ENCODE measurements around the gene CSE1L.

Gene CSE1L

DNA sequence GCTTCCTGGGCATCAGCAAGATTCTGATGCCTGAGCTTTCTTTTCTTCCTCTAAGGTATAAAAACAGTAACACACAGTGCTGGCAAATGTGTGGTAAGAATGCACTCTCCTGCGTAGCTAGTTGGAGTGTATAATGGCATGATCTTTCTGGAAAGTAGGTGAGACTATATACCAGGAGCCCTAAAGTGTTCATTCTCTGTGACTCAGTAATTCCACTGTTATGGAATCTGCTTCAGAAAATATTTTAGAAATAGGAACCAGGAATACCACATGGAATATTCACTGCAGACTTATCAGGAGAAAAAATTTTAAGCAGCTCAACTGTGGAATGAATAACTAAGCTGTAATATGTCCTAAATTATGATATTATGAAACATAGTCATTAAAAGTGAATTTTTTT is 16.9 kb upstream of the CSE1L start:
- no peak overlapping the region for H3K9ac ChIP-seq
- no peaks in the 10 kb centered on the region for H3K9me3 ChIP-seq
- H3K4me1 ChIP-seq: no peaks in the 10 kb centered on the region
- H3K4me2 ChIP-seq: no peak overlapping the region
- no peak overlapping the region for H3K27ac ChIP-seq
- TF ChIP-seq Cebpa-rat (IDR thresholded peaks at IDR 0.05): no peak
- H4K20me1 ChIP-seq: peaks cover 4% of the 10 kb centered on the region; the same call in 1 of the 2 replicates
- no peak overlapping the region for H3K4me3 ChIP-seq
- no peaks in the 10 kb centered on the region for H3K27me3 ChIP-seq
- peaks cover 97% of the 10 kb centered on the region for H3K36me3 ChIP-seq

DNA sequence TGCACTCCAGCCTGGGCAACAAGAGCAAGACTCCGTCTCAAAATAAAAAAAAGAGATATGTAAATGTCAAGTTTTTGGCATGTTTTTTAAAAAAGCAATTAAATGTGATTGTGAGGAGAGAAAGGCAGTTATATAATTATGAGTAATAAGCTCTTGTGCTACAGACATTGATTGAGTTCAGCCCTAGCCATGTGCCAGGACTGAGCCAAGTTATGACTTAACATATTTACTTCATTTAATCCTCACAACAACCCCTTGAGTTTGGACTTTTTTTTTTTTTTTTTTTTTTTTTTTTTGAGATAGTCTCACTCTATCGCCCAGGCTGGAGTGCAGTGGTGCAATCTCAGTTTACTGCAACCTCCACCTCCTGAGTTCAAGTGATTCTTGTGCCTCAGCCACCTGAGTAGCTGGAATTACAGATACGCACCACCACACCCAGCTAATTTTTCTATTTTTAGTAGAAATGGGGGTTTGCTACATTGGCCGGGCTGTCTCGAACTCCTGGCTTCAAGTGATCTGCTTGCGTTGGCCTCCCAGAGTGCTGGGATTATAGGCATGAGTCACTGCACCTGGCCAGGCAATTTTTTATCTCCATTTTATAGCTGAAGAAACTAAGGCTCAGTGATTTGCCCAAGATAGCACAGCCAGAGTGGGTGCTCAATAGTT is 15.0 kb upstream of the CSE1L start:
- Histone ChIP-seq H3K36me3 (peaks cover 93% of the 10 kb centered on the region), H3K4me3 (no peak overlapping the region), H3K27ac (no peak overlapping the region)

DNA sequence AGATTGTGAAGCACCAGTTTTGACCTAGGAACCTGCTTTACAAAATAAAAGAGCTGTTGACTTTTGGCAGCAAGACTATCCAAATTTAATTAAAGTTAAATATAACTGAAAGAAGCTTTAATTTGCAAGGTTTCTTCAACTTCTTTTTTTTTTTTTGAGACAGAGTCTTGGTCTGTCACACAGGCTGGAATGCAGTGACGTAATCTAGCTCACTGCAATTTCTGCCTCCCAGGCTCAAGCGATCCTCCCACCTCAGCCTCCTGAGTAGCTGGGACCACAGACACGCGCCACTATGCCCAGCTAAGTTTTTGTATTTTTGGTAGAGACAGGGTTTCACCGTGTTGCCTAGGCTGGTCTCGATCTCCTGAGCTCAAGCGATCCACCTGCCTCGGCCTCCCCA is 13.7 kb upstream of the CSE1L start:
- Histone ChIP-seq H3K27ac (no peak overlapping the region), H3K36me3 (peaks cover 79% of the 10 kb centered on the region)
- TF ChIP-seq Cebpa-rat (IDR thresholded peaks at IDR 0.05): no peak

More for the DNA sequence above, 15.0 kb upstream of the CSE1L start:
- no peaks in the 10 kb centered on the region for H3K4me1 ChIP-seq
- H3K4me2 ChIP-seq: no peak overlapping the region
- H4K20me1 ChIP-seq: peaks cover 16% of the 10 kb centered on the region; the same call in 1 of the 2 replicates
- no peaks in the 10 kb centered on the region for H3K27me3 ChIP-seq
- no peak overlapping the region for H3K9ac ChIP-seq
- TF ChIP-seq Cebpa-rat (IDR thresholded peaks at IDR 0.05): no peak
- no peaks in the 10 kb centered on the region for H3K9me3 ChIP-seq

DNA sequence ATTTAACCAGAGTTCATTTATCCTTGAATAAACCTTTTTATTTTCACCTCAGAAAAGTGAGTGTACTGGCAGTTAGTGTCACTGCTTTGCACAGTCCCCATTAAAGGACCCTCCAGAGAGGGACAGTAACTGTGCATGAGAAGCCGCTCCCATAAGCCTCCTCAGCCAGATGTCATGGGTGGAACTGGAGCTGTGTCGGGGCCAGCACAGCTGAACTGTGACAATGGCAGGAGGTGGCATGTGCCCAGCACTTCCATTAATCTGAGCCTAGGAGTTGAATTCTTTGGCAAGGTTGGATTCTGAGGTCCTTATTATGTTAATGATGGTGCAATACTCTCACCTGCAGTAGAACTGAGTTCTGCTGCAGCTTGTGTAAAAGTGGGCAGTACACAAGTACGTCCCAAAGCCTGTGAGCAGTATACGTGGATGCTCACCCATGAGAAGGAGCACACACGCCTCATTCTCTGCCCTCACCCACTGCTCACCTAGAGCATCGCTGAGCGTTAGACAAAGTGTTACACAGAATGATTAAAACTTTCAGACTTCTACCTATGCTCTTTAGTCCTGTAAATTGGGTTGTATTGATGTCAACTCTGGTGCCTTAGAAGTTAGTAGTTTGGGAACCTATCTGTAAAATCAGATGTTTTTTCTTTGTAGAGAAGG is 11.9 kb upstream of the CSE1L start:
- Histone ChIP-seq H3K27ac (no peak overlapping the region), H3K27me3 (no peaks in the 10 kb centered on the region), H3K9ac (no peak overlapping the region), H3K4me1 (peaks cover 19% of the 10 kb centered on the region), H3K9me3 (no peaks in the 10 kb centered on the region), H3K36me3 (peaks cover 62% of the 10 kb centered on the region), H3K4me3 (no peak overlapping the region), H4K20me1 (peaks cover 37% of the 10 kb centered on the region), H3K4me2 (no peak overlapping the region)
- no peak for TF ChIP-seq Cebpa-rat (IDR thresholded peaks at IDR 0.05)

More for the DNA sequence above, 13.7 kb upstream of the CSE1L start:
- H3K4me1 ChIP-seq: peaks cover 4% of the 10 kb centered on the region
- peaks cover 24% of the 10 kb centered on the region for H4K20me1 ChIP-seq
- no peaks in the 10 kb centered on the region for H3K27me3 ChIP-seq
- H3K4me2 ChIP-seq: no peak overlapping the region
- no peak overlapping the region for H3K4me3 ChIP-seq
- no peak overlapping the region for H3K9ac ChIP-seq
- H3K9me3 ChIP-seq: no peaks in the 10 kb centered on the region

DNA sequence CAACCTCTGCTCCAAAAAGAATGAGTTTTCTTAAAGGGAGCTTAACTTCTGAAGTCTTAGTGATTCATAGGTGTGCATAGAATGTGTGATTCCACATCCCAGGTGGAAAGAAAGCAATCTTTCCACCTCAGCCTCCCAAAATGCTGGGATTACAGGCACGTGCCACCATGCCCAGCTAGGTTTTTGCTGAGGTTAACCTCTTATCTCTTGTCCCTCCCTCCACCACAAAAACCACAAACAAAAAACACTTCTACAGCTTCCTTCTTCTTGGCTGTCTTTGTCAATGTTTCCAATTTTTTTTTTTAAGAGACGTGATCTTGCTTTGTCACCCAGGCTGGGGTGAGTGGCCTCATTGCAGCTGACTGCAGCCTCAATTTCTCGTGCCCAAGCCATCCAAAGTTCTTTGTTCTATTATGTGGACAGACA is 8.1 kb upstream of the CSE1L start:
- H3K4me3 ChIP-seq: no peak overlapping the region
- H3K9ac ChIP-seq: no peak overlapping the region
- no peak overlapping the region for H3K27ac ChIP-seq
- H3K36me3 ChIP-seq: peaks cover 27% of the 10 kb centered on the region
- H3K27me3 ChIP-seq: no peaks in the 10 kb centered on the region
- H3K9me3 ChIP-seq: no peaks in the 10 kb centered on the region
- peaks cover 19% of the 10 kb centered on the region for H3K4me1 ChIP-seq
- H4K20me1 ChIP-seq: peaks cover 37% of the 10 kb centered on the region
- peak overlapping the region; percentile 55 for H3K4me2 ChIP-seq
- TF ChIP-seq Cebpa-rat (IDR thresholded peaks at IDR 0.05): no peak

DNA sequence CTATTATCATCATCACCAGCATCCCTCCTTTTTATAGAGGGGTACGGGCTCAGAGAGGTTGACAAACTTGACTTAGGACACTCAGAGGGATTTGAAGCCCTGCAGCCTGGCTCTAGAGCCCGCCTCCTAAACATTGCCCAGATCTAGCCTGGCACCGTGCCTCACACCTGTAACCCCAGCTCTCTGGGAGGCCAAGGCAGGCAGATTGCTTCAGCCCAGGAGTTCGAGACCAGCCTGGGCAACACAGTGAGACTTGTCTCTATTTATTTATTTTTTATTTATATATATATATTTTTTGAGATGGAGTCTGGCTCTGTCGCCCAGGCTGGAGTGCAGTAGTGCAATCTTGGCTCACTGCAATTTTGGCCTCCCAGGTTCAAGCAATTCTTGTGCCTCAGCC is 6.3 kb upstream of the CSE1L start:
- Histone ChIP-seq H3K9me3 (no peaks in the 10 kb centered on the region), H3K4me1 (peaks cover 26% of the 10 kb centered on the region), H3K27ac (no peak overlapping the region), H3K36me3 (peaks cover 8% of the 10 kb centered on the region), H4K20me1 (peaks cover 27% of the 10 kb centered on the region), H3K9ac (no peak overlapping the region), H3K4me2 (no peak overlapping the region), H3K4me3 (no peak overlapping the region), H3K27me3 (no peaks in the 10 kb centered on the region)
- no peak for TF ChIP-seq Cebpa-rat (IDR thresholded peaks at IDR 0.05)

DNA sequence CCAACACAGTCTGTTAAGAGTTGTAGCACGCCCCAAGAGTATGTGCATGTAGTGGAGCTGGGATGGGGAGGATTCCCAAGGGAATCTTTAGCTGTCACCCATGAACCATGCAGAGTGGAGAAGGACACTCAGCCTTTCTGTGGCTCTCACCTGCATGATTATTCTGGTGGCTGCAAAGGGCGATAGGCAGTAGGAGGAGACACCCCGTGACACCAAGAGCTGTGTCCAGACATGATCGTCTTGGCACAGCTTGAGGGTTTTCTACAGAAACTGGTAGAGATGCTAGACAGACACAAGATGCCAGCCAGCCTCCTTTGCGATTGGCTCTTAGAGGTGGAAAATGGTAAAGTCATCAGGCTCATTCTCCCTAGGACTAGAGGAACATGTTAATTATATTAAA is 3.1 kb upstream of the CSE1L start:
- H3K4me3 ChIP-seq: no peak overlapping the region
- no peak overlapping the region for H3K9ac ChIP-seq
- H3K27me3 ChIP-seq: no peaks in the 10 kb centered on the region
- H3K4me2 ChIP-seq: no peak overlapping the region
- H3K9me3 ChIP-seq: no peaks in the 10 kb centered on the region
- TF ChIP-seq Cebpa-rat (IDR thresholded peaks at IDR 0.05): no peak
- peaks cover 35% of the 10 kb centered on the region for H3K4me1 ChIP-seq
- H3K36me3 ChIP-seq: peaks cover 3% of the 10 kb centered on the region
- no peak overlapping the region for H3K27ac ChIP-seq
- peaks cover 19% of the 10 kb centered on the region for H4K20me1 ChIP-seq

DNA sequence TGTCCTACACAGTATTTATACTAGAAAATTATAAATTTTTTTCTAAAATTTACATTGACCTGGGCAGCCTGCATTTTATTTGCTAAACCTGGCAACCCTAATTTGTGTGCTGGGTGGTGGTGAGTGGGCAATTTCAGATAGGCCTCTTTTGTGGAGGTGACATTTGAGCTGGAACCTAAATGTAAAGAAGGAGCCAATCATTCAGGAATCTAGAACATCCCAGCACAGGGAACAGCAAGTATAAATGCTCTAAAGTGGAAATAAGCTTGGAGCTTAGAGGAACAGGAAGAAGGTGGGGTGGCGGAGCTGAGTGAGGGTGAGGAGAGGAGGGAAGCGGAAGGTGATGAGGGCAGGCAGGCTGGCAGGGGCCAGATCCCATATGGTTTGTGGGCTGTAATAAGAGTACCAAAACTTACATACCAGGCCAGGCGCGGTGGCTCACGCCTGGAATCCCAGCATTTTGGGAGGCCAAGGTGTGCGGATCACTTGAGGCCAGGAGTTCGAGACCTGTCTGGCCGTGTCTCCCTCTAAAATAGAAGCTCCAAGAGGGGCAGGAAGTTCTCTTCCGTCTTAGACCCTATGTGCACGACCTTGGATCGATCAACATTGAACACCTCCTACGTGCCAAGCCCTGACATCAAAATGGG is 549 bp upstream of the CSE1L start:
- H3K4me3 ChIP-seq: peak overlapping the region; percentile 87
- H3K4me2 ChIP-seq: peak overlapping the region; percentile 93
- H3K9me3 ChIP-seq: no peaks in the 10 kb centered on the region
- no peak for TF ChIP-seq Cebpa-rat (IDR thresholded peaks at IDR 0.05)
- H3K27ac ChIP-seq: peak overlapping the region; percentile 98
- H4K20me1 ChIP-seq: peaks cover 37% of the 10 kb centered on the region
- no peaks in the 10 kb centered on the region for H3K27me3 ChIP-seq
- H3K9ac ChIP-seq: peak overlapping the region; percentile 98
- peaks cover 27% of the 10 kb centered on the region for H3K36me3 ChIP-seq
- H3K4me1 ChIP-seq: peaks cover 38% of the 10 kb centered on the region

DNA sequence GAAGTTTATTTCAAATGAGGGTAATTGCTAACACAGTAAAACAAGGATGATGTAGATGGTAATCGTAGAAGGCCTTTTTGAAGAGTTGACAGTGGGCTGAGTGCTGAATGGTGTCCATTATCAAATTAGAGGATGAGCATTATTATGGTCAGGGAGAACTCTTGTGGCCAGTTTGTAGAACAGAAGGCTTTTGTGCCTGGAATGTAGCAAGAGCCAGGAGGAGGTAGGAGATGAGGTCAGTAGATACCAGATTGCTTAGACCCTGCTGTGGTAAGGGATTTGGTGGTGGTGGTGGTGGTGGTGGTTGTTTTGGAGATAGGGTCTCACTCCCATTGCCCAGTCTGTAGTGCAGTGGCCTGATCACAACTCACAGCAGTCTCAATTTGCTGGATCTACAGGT is 6.2 kb downstream of the CSE1L start:
- Histone ChIP-seq H3K9ac (0 out of 2 replicates have a peak overlapping the region, but pooled peaks have one; percentile 15), H4K20me1 (peaks cover 100% of the 10 kb centered on the region), H3K36me3 (peaks cover 77% of the 10 kb centered on the region), H3K27me3 (no peaks in the 10 kb centered on the region), H3K9me3 (no peaks in the 10 kb centered on the region), H3K4me1 (peaks cover 33% of the 10 kb centered on the region), H3K4me3 (no peak overlapping the region), H3K4me2 (no peak overlapping the region), H3K27ac (no peak overlapping the region)
- TF ChIP-seq Cebpa-rat (IDR thresholded peaks at IDR 0.05): no peak

DNA sequence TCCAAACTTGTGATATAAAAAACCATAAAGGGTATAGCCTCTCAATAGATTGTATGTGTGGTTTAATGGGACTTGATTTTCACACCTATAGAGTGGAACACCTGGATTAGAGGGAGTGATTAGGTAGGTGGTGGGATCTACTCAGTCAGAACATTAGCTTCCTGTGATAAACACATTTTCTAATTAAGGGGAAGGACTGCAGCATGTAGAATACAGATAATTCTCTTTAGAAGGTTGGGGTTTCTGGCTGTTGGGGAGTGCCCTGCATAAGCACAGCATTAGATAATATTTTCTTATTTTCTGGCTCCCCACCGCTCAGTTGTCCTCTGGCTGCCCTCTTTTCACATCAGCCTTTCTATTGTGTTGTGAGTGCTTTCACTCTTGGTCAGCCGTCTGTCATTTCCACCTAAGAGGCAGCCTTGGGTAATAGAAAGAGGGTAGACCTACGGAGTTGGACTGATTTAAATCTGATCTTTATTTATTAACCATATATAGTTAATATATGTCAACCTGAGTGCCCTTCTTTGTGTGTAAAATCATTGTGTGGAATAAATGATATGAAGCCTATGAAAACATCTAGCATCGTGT is 8.0 kb downstream of the CSE1L start:
- no peaks in the 10 kb centered on the region for H3K9me3 ChIP-seq
- H3K4me3 ChIP-seq: no peak overlapping the region
- peaks cover 100% of the 10 kb centered on the region for H4K20me1 ChIP-seq
- H3K27ac ChIP-seq: no peak overlapping the region
- H3K36me3 ChIP-seq: peaks cover 81% of the 10 kb centered on the region
- H3K27me3 ChIP-seq: no peaks in the 10 kb centered on the region
- no peak overlapping the region for H3K9ac ChIP-seq
- no peak overlapping the region for H3K4me2 ChIP-seq
- TF ChIP-seq Cebpa-rat (IDR thresholded peaks at IDR 0.05): no peak
- peaks cover 15% of the 10 kb centered on the region for H3K4me1 ChIP-seq

All from BLaER1 (cell line).